Measurements from ENCODE around the gene HNRNPUL1.

- no peak for TF ChIP-seq CTCF (IDR thresholded peaks at IDR 0.05; ENCODE audit: low read length)
- no peak for TF ChIP-seq EZH2 (IDR thresholded peaks at IDR 0.05; ENCODE audit: borderline replicate concordance, low read length)
These were observed 25.9 kb upstream of the HNRNPUL1 start for GRCh38 chr19:41238244-41238643.
